GOT3 (cell line): ENCODE measurements around the gene PTS.

Experiments used
- DNase-seq: peaks from one replicate; lab custom pipeline; 2025; ENCODE audit warnings: mixed read lengths; lab: John Stamatoyannopoulos, UW

The PTS gene

GRCh38 chr11:112221274-112221835 lies 4.9 kb upstream of the PTS start:
- no peak for DNase-seq

DNA sequence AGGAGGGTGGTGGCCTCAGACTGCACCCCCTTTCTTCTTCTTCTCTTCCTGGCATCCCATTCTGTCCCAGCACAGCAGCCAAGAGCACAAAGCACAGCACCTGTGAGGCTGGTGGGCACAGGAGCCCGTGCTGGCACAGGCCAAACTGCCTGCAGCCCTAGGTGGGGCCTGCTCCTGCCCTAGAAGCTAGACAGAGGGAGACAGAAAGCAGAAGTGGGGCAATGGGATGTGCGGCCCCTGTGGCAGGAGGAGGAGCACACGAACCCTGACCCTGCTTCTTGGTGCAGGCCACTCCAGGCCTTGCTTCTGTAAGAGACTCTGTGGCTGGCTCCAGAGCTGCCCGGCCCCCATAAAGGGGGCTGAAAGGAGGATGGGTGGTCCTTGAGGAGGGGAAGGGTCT lies 3.9 kb upstream of the PTS start:
- DNase-seq, result no peak

GRCh38 chr11:112223121-112223520 lies 3.1 kb upstream of the PTS start:
- DNase-seq, result no peak

GRCh38 chr11:112223754-112224532 lies 2.3 kb upstream of the PTS start:
- no peak for DNase-seq

GRCh38 chr11:112225753-112226061 lies 521 bp upstream of the PTS start:
- DNase-seq, result no peak

GRCh38 chr11:112226831-112227401 lies 688 bp downstream of the PTS start:
- no peak for DNase-seq

DNA sequence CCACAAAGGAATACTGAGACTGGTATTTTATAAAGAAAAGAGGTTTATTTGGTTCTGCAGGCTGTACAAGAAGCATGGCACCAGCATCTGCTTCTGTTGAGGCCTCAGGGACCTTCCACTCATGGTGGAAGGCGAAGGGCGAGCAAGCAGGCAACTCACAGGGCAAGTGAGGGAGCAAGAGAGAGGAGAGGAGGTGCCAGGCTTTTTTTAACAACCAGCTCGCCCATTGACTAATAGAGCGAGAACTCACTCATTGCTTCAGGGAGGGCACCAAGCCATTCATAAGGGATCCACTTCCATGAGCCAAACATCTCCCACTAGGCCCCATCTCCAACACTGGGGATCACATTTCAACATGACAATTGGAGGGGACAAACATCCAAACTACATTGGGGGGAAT lies 1.2 kb downstream of the PTS start:
- DNase-seq, result no peak

- no peak for DNase-seq
Measured at GRCh38 chr11:112228706-112229105, 2.5 kb downstream of the PTS start.

DNA sequence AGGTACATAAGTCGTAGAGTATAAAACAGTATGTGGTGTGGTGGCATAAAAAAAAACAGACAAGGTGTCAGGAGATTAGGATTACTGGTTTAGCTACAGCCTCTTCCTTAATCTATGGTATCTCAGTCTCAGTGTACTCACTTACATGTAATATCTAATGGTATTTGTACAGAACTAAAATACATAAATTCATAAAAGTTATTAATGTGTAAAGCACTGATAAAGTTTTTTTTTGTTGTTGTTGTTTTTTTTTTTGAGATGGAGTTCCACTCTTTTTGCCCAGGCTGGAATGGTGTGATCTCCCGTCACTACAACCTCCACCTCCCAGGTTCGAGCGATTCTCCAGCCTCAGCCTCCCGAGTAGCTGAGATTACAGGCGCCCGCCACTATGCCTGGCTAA lies 2.9 kb downstream of the PTS start:
- no peak for DNase-seq

DNA sequence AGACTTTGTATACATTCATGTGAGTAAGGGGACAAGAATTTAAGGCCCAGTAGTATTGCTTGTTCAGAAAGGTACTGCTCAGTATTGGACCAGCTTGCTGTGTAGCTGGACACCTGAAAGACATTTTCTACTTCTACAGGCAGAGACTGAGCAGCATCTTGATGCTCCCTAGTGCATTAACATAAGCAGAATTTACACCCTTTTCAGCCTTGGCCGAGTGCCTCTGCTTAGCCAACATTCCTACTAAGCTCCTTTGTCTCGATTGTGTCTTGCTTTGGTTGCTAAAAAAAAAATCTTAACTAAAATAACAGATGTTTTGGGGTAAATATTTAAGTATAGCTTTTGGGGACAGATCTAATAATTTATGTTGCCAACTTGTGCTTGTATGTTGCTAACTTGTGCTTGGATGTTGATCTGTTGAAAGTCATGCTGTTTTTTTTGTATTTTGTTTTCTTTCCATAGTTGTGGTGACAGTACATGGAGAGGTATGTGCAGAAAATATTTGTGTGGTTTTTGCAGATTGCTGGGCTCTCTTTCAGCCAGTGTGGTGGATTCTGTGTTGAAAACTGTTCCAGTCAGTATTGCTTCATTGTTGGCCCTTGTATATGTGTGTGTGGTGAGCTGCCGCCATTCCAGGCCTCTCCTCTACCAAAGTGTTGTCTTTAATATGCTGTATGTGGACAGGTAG lies 3.7 kb downstream of the PTS start:
- DNase-seq, result no peak

GRCh38 chr11:112231952-112232351 lies 5.7 kb downstream of the PTS start:
- no peak for DNase-seq

DNA sequence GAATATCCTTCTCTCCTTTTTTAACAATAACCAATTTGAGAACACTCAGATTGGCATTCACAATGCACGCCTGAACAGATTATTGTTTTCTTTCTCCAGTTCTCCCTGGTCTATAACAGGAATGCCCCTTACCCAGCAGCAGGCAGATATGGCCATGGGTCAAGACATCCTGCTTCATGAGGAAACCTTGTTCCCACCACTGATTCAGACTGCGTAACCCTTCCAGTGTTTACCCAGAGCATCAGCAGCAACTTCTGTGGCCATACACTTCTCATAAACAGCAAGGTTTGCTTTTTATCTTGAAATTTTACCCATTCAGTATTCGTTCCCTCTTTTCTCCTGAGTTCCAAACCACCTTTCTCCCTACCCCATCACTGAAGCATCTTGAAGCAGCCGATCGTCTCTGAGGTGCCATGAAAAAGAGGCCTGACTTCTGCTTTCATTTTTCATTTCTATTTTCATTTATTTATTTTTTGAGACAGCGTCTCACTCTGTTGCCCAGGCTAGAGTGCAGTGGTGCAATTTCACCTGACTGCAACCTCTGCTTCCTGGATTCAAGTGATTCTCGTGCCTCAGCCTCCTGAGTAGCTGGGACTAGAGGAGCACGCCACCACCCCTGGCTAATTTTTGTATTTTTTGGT lies 9.6 kb downstream of the PTS start:
- no peak for DNase-seq

DNA sequence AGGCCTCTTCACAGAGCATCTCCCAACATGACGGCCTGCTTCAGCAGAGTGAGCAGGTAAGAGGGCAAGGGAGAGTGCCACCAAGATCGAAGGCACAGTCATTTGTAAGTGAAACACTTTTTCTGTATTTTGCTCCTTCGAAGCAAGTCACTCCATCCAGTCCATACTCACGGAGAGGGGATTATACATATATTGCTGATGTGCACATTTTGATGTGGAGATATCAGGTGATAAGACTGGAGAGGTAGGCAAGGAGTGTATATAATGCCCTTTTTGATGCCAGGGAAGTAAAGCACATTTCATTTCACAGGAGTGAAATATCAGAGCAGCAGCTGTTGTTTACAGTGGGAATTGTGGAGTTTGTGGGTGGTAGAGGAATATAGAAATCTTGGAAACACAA lies 11.2 kb downstream of the PTS start:
- no peak for DNase-seq

- no peak for DNase-seq
Measured at GRCh38 chr11:112238041-112238440, 11.8 kb downstream of the PTS start.

- DNase-seq, result no peak
Measured at GRCh38 chr11:112241486-112241885, 15.3 kb downstream of the PTS start.

DNA sequence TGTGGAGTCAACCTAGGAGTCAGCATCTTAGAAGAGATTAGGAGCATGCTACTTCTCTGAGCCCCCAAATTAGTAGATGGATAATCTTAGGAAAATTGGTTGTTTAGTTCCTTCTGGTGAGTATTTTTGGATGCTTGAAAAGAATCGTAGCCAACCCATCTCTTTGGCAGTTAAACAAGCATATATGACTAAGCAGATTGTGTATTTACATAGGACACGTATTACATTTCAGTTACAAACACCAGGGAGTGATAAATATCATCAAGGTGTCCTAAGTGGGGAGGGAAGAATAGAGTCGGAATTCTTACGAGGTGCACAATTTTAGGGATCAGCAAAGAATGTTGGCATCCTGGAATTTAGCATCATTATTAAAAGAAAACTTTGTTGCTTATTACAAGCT lies 21.0 kb downstream of the PTS start:
- no peak for DNase-seq

DNA sequence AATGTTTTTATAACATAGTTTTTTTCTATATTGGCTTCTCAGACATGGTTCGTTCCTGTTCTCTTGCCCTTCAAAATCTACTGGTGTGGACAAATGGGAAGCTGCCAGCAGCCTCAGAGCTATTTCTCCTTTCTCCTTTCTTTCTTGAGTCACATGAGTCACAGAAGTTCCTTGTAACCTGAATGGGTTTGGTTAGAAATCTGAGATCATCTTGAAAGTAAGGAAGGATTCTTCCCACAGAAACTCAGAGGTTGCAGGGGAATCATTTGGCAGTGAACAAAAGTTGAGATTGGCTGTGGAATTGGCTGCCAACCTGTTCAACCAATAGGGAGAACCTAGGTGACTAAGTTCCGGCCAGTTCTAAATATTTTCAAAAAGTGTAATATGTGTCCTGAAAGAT lies 22.0 kb downstream of the PTS start:
- no peak for DNase-seq

- no peak for DNase-seq
Measured at GRCh38 chr11:112249871-112250610, 23.8 kb downstream of the PTS start.

- no peak for DNase-seq
Measured at GRCh38 chr11:112253605-112254242, 27.5 kb downstream of the PTS start.

DNA sequence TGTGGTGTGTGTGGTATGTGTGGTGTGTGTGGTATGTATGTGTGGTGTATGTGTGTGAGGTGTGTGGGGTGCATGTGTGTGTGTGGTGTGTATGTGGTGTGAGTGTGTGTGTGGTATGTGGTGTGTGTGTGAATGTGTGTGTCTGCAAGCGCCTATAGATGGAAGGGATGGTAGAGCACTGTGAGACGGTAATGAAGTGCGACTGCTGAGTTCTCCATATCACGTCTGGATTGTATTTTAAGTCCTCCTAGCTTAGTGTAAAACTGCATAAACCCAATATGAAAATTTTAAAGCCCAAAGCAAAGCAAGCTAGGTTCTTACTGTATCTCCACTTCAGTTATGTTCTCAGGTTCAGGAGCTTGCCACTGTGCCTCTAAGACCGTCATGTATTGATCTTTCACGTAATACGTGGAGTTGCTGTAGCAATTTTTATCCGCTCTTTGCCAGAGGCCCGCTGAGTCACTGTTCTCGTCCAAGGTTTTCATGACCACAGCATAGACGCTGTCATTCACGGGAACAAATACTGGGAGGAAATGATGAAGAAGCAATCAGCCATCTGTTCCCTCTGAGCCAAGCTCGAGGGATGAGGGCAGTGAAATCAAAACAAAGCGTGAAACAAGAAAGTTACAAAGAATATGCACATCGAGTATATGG lies 29.0 kb downstream of the PTS start:
- no peak for DNase-seq

GRCh38 chr11:112260490-112260889 lies 34.3 kb downstream of the PTS start, which contains the start of gene PLET1:
Gene PLET1, minus strand, starts transcription at chr11:112260860. Its CDS starts 271 bp downstream, at chr11:112260589.
- DNase-seq, result no peak
